ENCODE data around the gene MBIP.
"Not testable (repeated sequence)": the region's sequence is repeated elsewhere in the genome, so short reads cannot be mapped to it uniquely, and the experiment has no call there.

- not testable (repeated sequence) for TF ChIP-seq PPARA (CRISPR knock-in tag; IDR thresholded peaks at IDR 0.05; ENCODE audit: borderline replicate concordance); BACH2 (CRISPR knock-in tag; IDR thresholded peaks at IDR 0.05; ENCODE audit: borderline replicate concordance); ZFP30 (CRISPR knock-in tag; IDR thresholded peaks at IDR 0.05); ZFP3 (CRISPR knock-in tag; IDR thresholded peaks at IDR 0.05); RARB (CRISPR knock-in tag; IDR thresholded peaks at IDR 0.05); CSDC2 (CRISPR knock-in tag; IDR thresholded peaks at IDR 0.05); GLIS3 (CRISPR knock-in tag; IDR thresholded peaks at IDR 0.05); OSR1 (CRISPR knock-in tag; IDR thresholded peaks at IDR 0.05); PATZ1 (CRISPR knock-in tag; IDR thresholded peaks at IDR 0.05; ENCODE audit: borderline replicate concordance)
Measured at GRCh38 chr14:36341811-36342210, 21.4 kb upstream of the MBIP start.
